H1 (cell line): ENCODE results near the gene CROCC. TPM values are rescaled to one million over a fixed set of nuclear protein-coding genes. Genes with fewer than 3 reads are reported as not detected.

Experiments
- CTCF ChIA-PET: fragments of 300-600 bp; sonication (Branson Sonifier 250); formaldehyde crosslinking; loops from one replicate; lab custom pipeline; 2021; ENCODE audit not compliant: partially characterized antibody; lab: Charles Lee
- POLR2A ChIA-PET: fragments of 300-600 bp; sonication (Branson Sonifier 250); formaldehyde crosslinking; loops from one replicate; lab custom pipeline; 2021; ENCODE audit warnings: inconsistent platforms; ENCODE audit not compliant: partially characterized antibody; lab: Charles Lee
- DNase-seq, 2 experiments: peaks; one replicate each; pipeline versions ENCODE4 v3.0.0 to v3.0.0-alpha.2; 2010 to 2022; ENCODE audit warnings: low spot score in 2 of 2, low read depth in 1 of 2, mixed read lengths in 1 of 2
- FAIRE-seq: peaks from 2 replicates; lab custom pipeline; 2011; peaks lifted over from hg19 to GRCh38; lab: Jason Lieb, UNC
- H2AFZ ChIP-seq: 2 replicates; pipeline ENCODE4 v1.8.1; 2012; ENCODE audit warnings: low read length, inconsistent platforms
- H2AK5ac ChIP-seq: 2 replicates; pipeline ENCODE4 v1.6.1; 2013; ENCODE audit warnings: low read depth, low read length
- H2BK120ac ChIP-seq: replicated peaks from 2 replicates; pipeline ENCODE3; 2013; ENCODE audit warnings: low read depth, low read length, inconsistent platforms
- H2BK12ac ChIP-seq: 2 replicates; pipeline ENCODE4 v1.6.1; 2013; ENCODE audit warnings: low read depth, low read length
- H2BK15ac ChIP-seq: 2 replicates; pipeline ENCODE4 v1.6.1; 2013; ENCODE audit warnings: low read length
- H2BK20ac ChIP-seq: 2 replicates; pipeline ENCODE4 v1.6.1; 2013; ENCODE audit warnings: low read length
- H2BK5ac ChIP-seq: 2 replicates; pipeline ENCODE4 v1.6.1; 2013; ENCODE audit warnings: low read depth, low read length
- H3K14ac ChIP-seq: 2 replicates; pipeline ENCODE4 v1.6.1; 2013; ENCODE audit warnings: inconsistent platforms; ENCODE audit not compliant: insufficient read length
- H3K18ac ChIP-seq: 2 replicates; pipeline ENCODE4 v1.6.1; 2013; ENCODE audit warnings: low read length; ENCODE audit errors: extremely low read depth
- H3K23ac ChIP-seq: 2 replicates; pipeline ENCODE4 v1.6.1; 2013; ENCODE audit warnings: inconsistent platforms; ENCODE audit not compliant: insufficient read length
- H3K23me2 ChIP-seq: 2 replicates; pipeline ENCODE4 v1.6.1; 2013; ENCODE audit warnings: low read depth, low read length
- H3K27ac ChIP-seq: 2 replicates; pipeline ENCODE4 v1.6.1; 2011; ENCODE audit warnings: low read depth, low read length, inconsistent platforms
- H3K27me3 ChIP-seq, 4 experiments: replicated peaks in 1 of 4; 1 replicate in 1 of 4; 2 replicates in 3 of 4; pipeline versions ENCODE4 v1.6.1 to v1.8.1; 2011 to 2013; ENCODE audit warnings: low read length in 3 of 4, mild to moderate bottlenecking in 3 of 4, inconsistent platforms in 2 of 4, mixed read lengths in 2 of 4, moderate library complexity in 1 of 4; ENCODE audit not compliant: control insufficient read depth in 3 of 4, insufficient read depth in 3 of 4; ENCODE audit errors: extremely low read depth in 1 of 4
- H3K36me3 ChIP-seq, 4 experiments: 2 replicates each; pipeline versions ENCODE4 v1.6.1 to v1.8.1; 2011 to 2013; ENCODE audit warnings: mild to moderate bottlenecking in 4 of 4, low read length in 3 of 4, moderate library complexity in 2 of 4, control low read depth in 1 of 4, inconsistent platforms in 1 of 4; ENCODE audit not compliant: insufficient read depth in 4 of 4, control insufficient read depth in 2 of 4
- H3K4ac ChIP-seq: replicated peaks from 2 replicates; pipeline ENCODE3; 2013; ENCODE audit warnings: low read length, low read depth, mixed read lengths, inconsistent platforms; ENCODE audit not compliant: insufficient read length
- H3K4me1 ChIP-seq, 4 experiments: replicated peaks in 1 of 4; 1 replicate in 1 of 4; 2 replicates in 3 of 4; pipeline versions ENCODE4 v1.6.1 to v1.8.1; 2011 to 2013; ENCODE audit warnings: low read length in 3 of 4, inconsistent platforms in 2 of 4, mixed read lengths in 1 of 4; ENCODE audit not compliant: insufficient read depth in 4 of 4, control insufficient read depth in 3 of 4
- H3K4me2 ChIP-seq, 2 experiments: 2 replicates each; pipeline versions ENCODE4 v1.6.1 to v1.8.1; 2011 to 2013; ENCODE audit warnings: low read depth in 2 of 2, low read length in 2 of 2, control low read depth in 1 of 2, inconsistent platforms in 1 of 2, mild to moderate bottlenecking in 1 of 2; ENCODE audit not compliant: insufficient read depth in 1 of 2
- H3K4me3 ChIP-seq, 4 experiments: fragments of 200-600, 300-600 bp in 1 of 4; sonication (generic), shearing (Covaris generic), sonication (Bioruptor Twin) in 1 of 4; 2 replicates each; pipeline versions ENCODE4 v1.5.1 to v1.8.1; 2011 to 2016; ENCODE audit warnings: low read length in 4 of 4, low read depth in 3 of 4, control low read depth in 2 of 4, inconsistent platforms in 2 of 4, mild to moderate bottlenecking in 2 of 4, mixed read lengths in 1 of 4, moderate library complexity in 1 of 4; ENCODE audit not compliant: insufficient read depth in 2 of 4; ENCODE audit errors: extremely low read depth in 1 of 4
- H3K56ac ChIP-seq: replicated peaks from 2 replicates; pipeline ENCODE3; 2013; ENCODE audit warnings: low read depth, mild to moderate bottlenecking, mixed read lengths, low read length, inconsistent platforms; ENCODE audit not compliant: insufficient read length
- H3K79me1 ChIP-seq: 2 replicates; pipeline ENCODE4 v1.6.1; 2013; ENCODE audit warnings: low read depth, low read length, control low read depth
- H3K79me2 ChIP-seq, 2 experiments: 2 replicates each; pipeline versions ENCODE4 v1.6.1 to v1.8.1; 2012 to 2013; ENCODE audit warnings: low read length in 2 of 2, mild to moderate bottlenecking in 2 of 2, inconsistent platforms in 1 of 2; ENCODE audit not compliant: insufficient read depth in 2 of 2, control insufficient read depth in 1 of 2
- H3K9ac ChIP-seq, 4 experiments: replicated peaks in 1 of 4; 1 replicate in 1 of 4; 2 replicates in 3 of 4; pipeline versions ENCODE4 v1.6.1 to v1.8.1; 2011 to 2013; ENCODE audit warnings: low read depth in 3 of 4, low read length in 3 of 4, control low read depth in 2 of 4, mild to moderate bottlenecking in 2 of 4, moderate library complexity in 2 of 4, inconsistent platforms in 1 of 4; ENCODE audit errors: extremely low read depth in 1 of 4
- H3K9me3 ChIP-seq, 2 experiments: 2 replicates each; pipeline versions ENCODE4 v1.6.1 to v1.8.1; 2012 to 2013; ENCODE audit warnings: mild to moderate bottlenecking in 2 of 2, moderate library complexity in 2 of 2, control low read depth in 1 of 2, inconsistent platforms in 1 of 2, low read depth in 1 of 2, low read length in 1 of 2, mixed read lengths in 1 of 2; ENCODE audit not compliant: insufficient read depth in 2 of 2
- H4K20me1 ChIP-seq, 2 experiments: replicated peaks in 1 of 2; 2 replicates each; pipeline versions ENCODE3 to v1.8.1; 2011 to 2013; ENCODE audit warnings: inconsistent platforms in 2 of 2, low read length in 2 of 2, mild to moderate bottlenecking in 1 of 2; ENCODE audit not compliant: insufficient read depth in 2 of 2, control insufficient read depth in 1 of 2
- H4K5ac ChIP-seq: 2 replicates; pipeline ENCODE4 v1.6.1; 2013; ENCODE audit warnings: low read length, low read depth, mixed read lengths, inconsistent platforms; ENCODE audit not compliant: insufficient read length
- H4K8ac ChIP-seq: 2 replicates; pipeline ENCODE4 v1.8.0; 2013; ENCODE audit warnings: mild to moderate bottlenecking, moderate library complexity, low read length, inconsistent platforms; ENCODE audit not compliant: insufficient read depth; ENCODE audit errors: extremely low read depth
- H4K91ac ChIP-seq: replicated peaks from 2 replicates; pipeline ENCODE3; 2013; ENCODE audit warnings: low read length, mixed read lengths, inconsistent platforms; ENCODE audit not compliant: insufficient read length
- BCL11A ChIP-seq, 2 experiments: IDR thresholded peaks; one replicate each; pipeline ENCODE4 v1.6.1; 2011; ENCODE audit warnings: low read depth in 2 of 2, low read length in 2 of 2, mild to moderate bottlenecking in 2 of 2
- CREB1 ChIP-seq: IDR thresholded peaks from 2 replicates; pipeline ENCODE4 v1.6.1; 2012; ENCODE audit warnings: inconsistent platforms
- FOSL1 ChIP-seq: IDR thresholded peaks from 2 replicates; pipeline ENCODE4 v1.6.1; 2011; ENCODE audit warnings: mild to moderate bottlenecking, low read depth, low read length, moderate library complexity; ENCODE audit not compliant: insufficient read depth
- GTF2F1 ChIP-seq: IDR thresholded peaks from 2 replicates; pipeline ENCODE4 v1.6.1; 2012; ENCODE audit warnings: low read depth, low read length, improper control_type of control experiment, borderline replicate concordance
- NRF1 ChIP-seq: IDR thresholded peaks from 2 replicates; pipeline ENCODE4 v1.6.1; 2011; ENCODE audit warnings: mild to moderate bottlenecking, low read depth, low read length, improper control_type of control experiment
- POU5F1 ChIP-seq: IDR thresholded peaks from 2 replicates; pipeline ENCODE4 v1.6.1; 2011; ENCODE audit warnings: low read depth, mild to moderate bottlenecking, low read length, moderate library complexity
- RAD21 ChIP-seq, 2 experiments: IDR thresholded peaks in 1 of 2; conservative IDR thresholded peaks in 1 of 2; 2 replicates each; pipeline ENCODE4 v1.6.1; 2011; ENCODE audit warnings: low read depth in 2 of 2, low read length in 2 of 2, improper control_type of control experiment in 1 of 2, inconsistent platforms in 1 of 2, mild to moderate bottlenecking in 1 of 2, moderate library complexity in 1 of 2
- RNF2 ChIP-seq: fragments of 200-900, 300-1000 bp; sonication (generic); IDR thresholded peaks from 2 replicates; pipeline ENCODE4 v1.7.1; 2016; ENCODE audit warnings: borderline replicate concordance, low read depth, mild to moderate bottlenecking, antibody characterized with exemption, low read length; ENCODE audit not compliant: poor library complexity, severe bottlenecking; ENCODE audit errors: missing control alignments
- RXRA ChIP-seq: IDR thresholded peaks from 2 replicates; pipeline ENCODE4 v1.6.1; 2011; ENCODE audit warnings: low read depth, mild to moderate bottlenecking, low read length, moderate library complexity; ENCODE audit not compliant: insufficient read depth
- SIX5 ChIP-seq: IDR thresholded peaks from 2 replicates; pipeline ENCODE4 v1.6.1; 2011; ENCODE audit warnings: mild to moderate bottlenecking, low read depth, low read length
- SUZ12 ChIP-seq: fragments of 200-600 bp; sonication (generic); IDR thresholded peaks from 2 replicates; pipeline ENCODE4 v1.6.1; 2012; ENCODE audit warnings: mild to moderate bottlenecking, inconsistent platforms, low read length, moderate library complexity, mixed read lengths
- TBP ChIP-seq: IDR thresholded peaks from 2 replicates; pipeline ENCODE4 v1.6.1; 2011; ENCODE audit warnings: low read depth, low read length, improper control_type of control experiment
- TEAD4 ChIP-seq: IDR thresholded peaks from 2 replicates; pipeline ENCODE4 v1.6.1; 2012; ENCODE audit warnings: low read depth, low read length, inconsistent platforms, mixed read lengths
- YY1 ChIP-seq: IDR thresholded peaks from 2 replicates; pipeline ENCODE4 v1.6.1; 2011; ENCODE audit warnings: low read depth, mild to moderate bottlenecking, low read length
- WGBS, 2 experiments: shearing (Covaris generic) in 1 of 2; methylation state at CpG; one replicate each; pipeline versions ENCODE4 v1.1.6 to v1.1.7; 2013 to 2015; ENCODE audit warnings: low lambda C conversion rate in 2 of 2, mixed read lengths in 2 of 2, inconsistent platforms in 1 of 2, low coverage in 1 of 2, missing lambda C conversion rate in 1 of 2; ENCODE audit not compliant: insufficient replicate concordance in 2 of 2, insufficient coverage in 1 of 2, insufficient read length in 1 of 2; ENCODE audit errors: extremely low coverage in 1 of 2, missing lambda C conversion rate in 1 of 2; 5-methylcytosine and 5-hydroxymethylcytosine counted together
- polyA plus RNA-seq, 7 experiments: library from polyadenylated mRNA; depleted of rRNA in 3 of 7; stranded (reverse) in 5 of 7; unstranded in 2 of 7; fragments of >200 nt in 5 of 7; fragments of 200-250 nt in 2 of 7; gene quantifications; 1 replicate in 5 of 7; 2 replicates in 1 of 7; 4 replicates in 1 of 7; pipeline versions ENCODE4 v1.2.1 to v1.2.3, GENCODE V29; 2011 to 2013; ENCODE audit warnings: missing spikeins in 2 of 7, mixed read lengths in 2 of 7
- total RNA-seq: library from RNA; stranded (reverse); fragmentation: NEBNext Ultra II Directional; extraction: Animal tissue kit (Norgen Biotek cat#: 25700); gene quantifications from 2 replicates; pipeline ENCODE4 v1.2.1, GENCODE V29; 2021

CROCC gene
- total and polyA plus RNA-seq, 2 of the 8 experiments (the other 6 are each of a cell fraction or from before 2014, with no cell fraction given) = 12.1 to 39.5 TPM

- no peak overlapping the region for H2BK12ac ChIP-seq
- no peak overlapping the region for H3K14ac ChIP-seq
- no peak overlapping the region for H3K4ac ChIP-seq
- no peak overlapping the region for H3K23ac ChIP-seq
- no peak overlapping the region for H2BK20ac ChIP-seq
- ChIA-PET POLR2A (interaction anchor here (1.4 kb wide), 1 partner anchor 14 kb away, joined by 5 read pairs; no protein-coding TSS in a partner anchor), CTCF (interaction anchor here (0.7 to 2.1 kb wide), 11 partner anchors 10 to 94 kb away, joined by 3 to 10 read pairs (median 3); no protein-coding TSS in a partner anchor)
- H2AK5ac ChIP-seq = no peak overlapping the region
- no peaks in the 10 kb centered on the region for H3K79me2 ChIP-seq
- no peak overlapping the region for H4K5ac ChIP-seq
- H3K27me3 ChIP-seq = no peaks in the 10 kb centered on the region
- no peak overlapping the region for H3K27ac ChIP-seq
- no peak overlapping the region for H4K91ac ChIP-seq
- no peak overlapping the region for H3K56ac ChIP-seq
- H3K9ac ChIP-seq = no peak overlapping the region
- H2AFZ ChIP-seq = no peak overlapping the region
- H3K4me1 ChIP-seq = peaks cover 9 to 16% (median 13%) of the 10 kb centered on the region in 4 experiments
- H2BK5ac ChIP-seq = no peak overlapping the region
- WGBS, 2 experiments = 85% methylated on average over 1 of the region's 1 CpG; no CpG with 5 or more reads in 1 of the 2 experiments
- no peak overlapping the region for H3K4me3 ChIP-seq
- no peak overlapping the region for H2BK15ac ChIP-seq
- DNase-seq (no peak), FAIRE-seq (no peak)
- H3K9me3 ChIP-seq = no peaks in the 10 kb centered on the region
- no peak overlapping the region for H2BK120ac ChIP-seq
- peaks cover 25 to 55% (median 39%) of the 10 kb centered on the region in 4 experiments for H3K36me3 ChIP-seq
- H3K79me1 ChIP-seq = no peaks in the 10 kb centered on the region
- no peaks in the 10 kb centered on the region for H3K23me2 ChIP-seq
- H3K18ac ChIP-seq = no peak overlapping the region
- no peak overlapping the region for H4K8ac ChIP-seq
- peaks cover 0 to 2% of the 10 kb centered on the region in 2 experiments for H4K20me1 ChIP-seq
- no peak overlapping the region for H3K4me2 ChIP-seq
- no peak for TF ChIP-seq RAD21 (IDR thresholded peaks at IDR 0.05 in 1 of 2, conservative IDR thresholded peaks at IDR 0.05 in 1 of 2; ENCODE audit: low read depth in 2 of 2, low read length in 2 of 2)
- no peak for TF ChIP-seq GTF2F1
- TF ChIP-seq TEAD4 = no peak
- no peak for TF ChIP-seq SIX5
- TF ChIP-seq TBP = no peak
- no peak for TF ChIP-seq YY1
- TF ChIP-seq CREB1 = no peak
- TF ChIP-seq NRF1 = no peak
- no peak for TF ChIP-seq FOSL1
- TF ChIP-seq RXRA = no peak
- no peak for TF ChIP-seq POU5F1
- no peak for TF ChIP-seq RNF2
- TF ChIP-seq BCL11A (IDR thresholded peaks at IDR 0.05; ENCODE audit: low read depth in 2 of 2, low read length in 2 of 2) = no peak
- TF ChIP-seq SUZ12 = no peak
Measured at GRCh38 chr1:17018849-17019248, 97.1 kb downstream of the CROCC start.
